ENCODE measurements around the gene ITGAD.

Gene ITGAD

DNA sequence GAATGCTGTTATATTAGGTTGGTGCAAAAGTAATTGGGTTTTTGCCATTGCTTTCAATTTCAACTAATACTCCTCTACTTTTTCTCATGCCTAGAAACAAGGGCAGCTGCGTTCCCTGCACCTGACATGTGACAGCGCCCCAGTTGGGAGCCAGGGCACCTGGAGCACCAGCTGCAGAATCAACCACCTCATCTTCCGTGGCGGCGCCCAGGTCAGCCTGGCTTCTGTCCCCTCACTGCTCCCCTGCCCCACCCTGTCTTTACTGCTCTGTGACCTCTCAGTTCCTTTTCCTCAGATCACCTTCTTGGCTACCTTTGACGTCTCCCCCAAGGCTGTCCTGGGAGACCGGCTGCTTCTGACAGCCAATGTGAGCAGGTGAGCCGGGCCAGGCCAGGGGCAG lies 16.4 kb upstream of the ITGAD start:
- no peak for DNase-seq (ENCODE audit: low read depth)
- TF ChIP-seq, protein P1, sequence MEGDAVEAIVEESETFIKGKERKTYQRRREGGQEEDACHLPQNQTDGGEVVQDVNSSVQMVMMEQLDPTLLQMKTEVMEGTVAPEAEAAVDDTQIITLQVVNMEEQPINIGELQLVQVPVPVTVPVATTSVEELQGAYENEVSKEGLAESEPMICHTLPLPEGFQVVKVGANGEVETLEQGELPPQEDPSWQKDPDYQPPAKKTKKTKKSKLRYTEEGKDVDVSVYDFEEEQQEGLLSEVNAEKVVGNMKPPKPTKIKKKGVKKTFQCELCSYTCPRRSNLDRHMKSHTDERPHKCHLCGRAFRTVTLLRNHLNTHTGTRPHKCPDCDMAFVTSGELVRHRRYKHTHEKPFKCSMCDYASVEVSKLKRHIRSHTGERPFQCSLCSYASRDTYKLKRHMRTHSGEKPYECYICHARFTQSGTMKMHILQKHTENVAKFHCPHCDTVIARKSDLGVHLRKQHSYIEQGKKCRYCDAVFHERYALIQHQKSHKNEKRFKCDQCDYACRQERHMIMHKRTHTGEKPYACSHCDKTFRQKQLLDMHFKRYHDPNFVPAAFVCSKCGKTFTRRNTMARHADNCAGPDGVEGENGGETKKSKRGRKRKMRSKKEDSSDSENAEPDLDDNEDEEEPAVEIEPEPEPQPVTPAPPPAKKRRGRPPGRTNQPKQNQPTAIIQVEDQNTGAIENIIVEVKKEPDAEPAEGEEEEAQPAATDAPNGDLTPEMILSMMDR (IDR thresholded peaks at IDR 0.05; ENCODE audit: low read length, missing control alignments) = no peak
- no peak overlapping the region for H3K4me3 ChIP-seq (replicated peaks; ENCODE audit: low read depth, low read length)

DNA sequence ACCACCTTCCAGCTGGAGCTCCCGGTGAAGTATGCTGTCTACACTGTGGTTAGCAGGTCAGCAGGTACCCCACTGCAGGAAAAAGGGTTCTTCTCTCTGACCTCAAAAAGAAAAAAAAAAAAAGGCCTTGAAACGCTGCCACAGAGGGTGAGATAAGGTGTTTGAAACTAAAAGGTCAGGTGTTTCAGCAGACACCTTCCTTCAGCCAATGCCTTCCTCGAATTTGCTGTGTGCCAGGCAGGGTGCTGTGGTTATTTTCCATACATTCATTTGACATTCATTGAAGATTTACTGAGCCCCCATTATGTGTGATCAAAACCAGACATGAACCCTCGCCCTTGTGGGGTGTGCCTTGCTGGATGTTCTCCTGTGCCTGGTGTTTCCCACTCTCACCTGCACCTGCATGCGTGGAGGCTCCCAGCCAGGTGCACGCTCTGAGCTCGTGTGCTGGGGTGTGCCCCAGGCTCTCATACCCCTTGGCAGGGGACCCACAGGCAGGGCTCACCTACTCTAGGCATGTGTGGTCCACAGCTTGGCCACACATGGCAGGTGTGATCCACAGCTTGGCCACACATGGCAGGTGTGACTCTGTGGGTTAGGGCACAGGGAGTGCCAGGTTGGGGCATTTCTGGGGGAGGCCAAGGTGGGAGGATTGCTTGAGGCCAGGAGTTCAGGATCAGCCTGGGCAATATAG lies 15.8 kb upstream of the ITGAD start:
- DNase-seq (ENCODE audit: low read depth) = no peak
- H3K4me3 ChIP-seq (replicated peaks; ENCODE audit: low read depth, low read length) = no peak overlapping the region
- TF ChIP-seq, protein P1 (IDR thresholded peaks at IDR 0.05; ENCODE audit: low read length, missing control alignments) = no peak

DNA sequence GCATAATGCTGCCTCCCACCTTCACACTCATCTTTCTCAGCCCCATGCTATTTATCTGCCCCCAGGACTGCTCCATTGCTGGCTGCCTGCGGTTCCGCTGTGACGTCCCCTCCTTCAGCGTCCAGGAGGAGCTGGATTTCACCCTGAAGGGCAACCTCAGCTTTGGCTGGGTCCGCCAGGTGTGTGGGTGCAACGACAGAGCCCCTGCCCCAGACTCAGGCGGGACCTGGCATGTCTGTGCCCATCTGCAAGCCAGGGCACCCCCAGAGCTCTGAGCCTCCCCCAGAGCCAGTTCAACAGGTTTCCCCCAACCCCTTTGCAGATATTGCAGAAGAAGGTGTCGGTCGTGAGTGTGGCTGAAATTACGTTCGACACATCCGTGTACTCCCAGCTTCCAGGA lies 12.9 kb upstream of the ITGAD start:
- TF ChIP-seq, protein P1 (IDR thresholded peaks at IDR 0.05; ENCODE audit: low read length, missing control alignments) = no peak
- H3K4me3 ChIP-seq (replicated peaks; ENCODE audit: low read depth, low read length) = no peak overlapping the region
- no peak for DNase-seq (ENCODE audit: low read depth)

- DNase-seq (ENCODE audit: low read depth) = peak; percentile 66
- TF ChIP-seq, protein P1 (IDR thresholded peaks at IDR 0.05; ENCODE audit: low read length, missing control alignments) = peak; percentile 76
Measured at GRCh38 chr16:31382485-31383161, 10.5 kb upstream of the ITGAD start.

DNA sequence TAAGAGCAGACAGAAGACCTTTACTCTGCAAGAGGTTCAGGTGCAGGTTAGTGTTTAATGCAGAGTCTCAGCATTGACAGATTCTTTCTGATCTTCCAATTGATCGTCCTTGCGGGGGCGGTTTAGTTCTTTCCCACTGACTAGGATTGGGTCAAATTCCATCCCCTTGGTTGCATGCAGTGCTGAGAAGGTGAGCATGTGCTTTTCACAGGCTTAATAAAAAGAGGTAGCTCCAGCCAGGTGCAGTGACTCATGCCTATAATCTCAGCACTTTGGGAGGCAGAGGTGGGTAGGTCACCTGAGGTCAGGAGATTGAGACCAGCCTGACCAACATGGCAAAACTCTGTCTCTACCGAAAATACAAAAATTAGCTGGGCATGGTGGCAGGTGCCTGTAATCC lies 7.5 kb upstream of the ITGAD start:
- TF ChIP-seq, protein P1 (IDR thresholded peaks at IDR 0.05; ENCODE audit: low read length, missing control alignments) = no peak
- DNase-seq (ENCODE audit: low read depth) = no peak
- H3K4me3 ChIP-seq (replicated peaks; ENCODE audit: low read depth, low read length) = no peak overlapping the region

More at GRCh38 chr16:31382485-31383161, 10.5 kb upstream of the ITGAD start:
- no peak overlapping the region for H3K4me3 ChIP-seq (replicated peaks; ENCODE audit: low read depth, low read length)

GRCh38 chr16:31386157-31386984 lies 6.8 kb upstream of the ITGAD start:
- peak; percentile 69 for DNase-seq (ENCODE audit: low read depth)
- TF ChIP-seq, protein P1 (IDR thresholded peaks at IDR 0.05; ENCODE audit: low read length, missing control alignments) = no peak
- no peak overlapping the region for H3K4me3 ChIP-seq (replicated peaks; ENCODE audit: low read depth, low read length)

Data from fibroblast of pulmonary artery (primary cell).